HFFc6 (cell line): ENCODE results near the gene GH1. TPM values are rescaled to one million over a fixed set of nuclear protein-coding genes. Genes with fewer than 3 reads are reported as not detected.
A peak's percentile ranks its signal among the peaks of the same experiment; 100 is the strongest.
"Not testable (repeated sequence)": the region's sequence is repeated elsewhere in the genome, so short reads cannot be mapped to it uniquely, and the experiment has no call there.

Experiments used
- DNase-seq: peaks from one replicate; pipeline ENCODE4 v3.0.0-alpha.2; 2018
- H3K27ac Mint-ChIP-seq: 2 replicates; pipeline ENCODE4 v1.8.0; 2020; ENCODE audit warnings: mild to moderate bottlenecking, mixed read lengths
- H3K27me3 Mint-ChIP-seq: 2 replicates; pipeline ENCODE4 v1.8.0; 2021; ENCODE audit warnings: mild to moderate bottlenecking, moderate library complexity, mixed read lengths; ENCODE audit not compliant: insufficient read depth
- H3K36me3 Mint-ChIP-seq: 2 replicates; pipeline ENCODE4 v1.8.0; 2021; ENCODE audit warnings: low read depth, mixed read lengths
- H3K4me1 Mint-ChIP-seq: 2 replicates; pipeline ENCODE4 v1.8.0; 2020; ENCODE audit warnings: low read depth, mixed read lengths
- H3K4me3 Mint-ChIP-seq: 2 replicates; pipeline ENCODE4 v1.8.0; 2020; ENCODE audit warnings: mild to moderate bottlenecking, moderate library complexity, mixed read lengths
- H3K9me3 Mint-ChIP-seq: 2 replicates; pipeline ENCODE4 v1.8.0; 2020; ENCODE audit warnings: mild to moderate bottlenecking, mixed read lengths
- total RNA-seq, 6 experiments: library from RNA; stranded (reverse); fragmentation: NEBNext Ultra II Directional; extraction: Animal tissue kit (Norgen Biotek cat#: 25700); gene quantifications; 2 replicates in 1 of 6; 3 replicates in 5 of 6; pipeline ENCODE4 v1.2.3, GENCODE V29; 2021
- TF ChIP-seq, protein P1 (sequence below): fragments of 200-600 bp; sonication (generic); IDR thresholded peaks from 2 replicates; pipeline ENCODE4 v1.5.0; 2021; ENCODE audit warnings: antibody characterized with exemption, mild to moderate bottlenecking

Gene GH1
- total RNA-seq, 6 experiments from 2014 or later = not detected

DNA sequence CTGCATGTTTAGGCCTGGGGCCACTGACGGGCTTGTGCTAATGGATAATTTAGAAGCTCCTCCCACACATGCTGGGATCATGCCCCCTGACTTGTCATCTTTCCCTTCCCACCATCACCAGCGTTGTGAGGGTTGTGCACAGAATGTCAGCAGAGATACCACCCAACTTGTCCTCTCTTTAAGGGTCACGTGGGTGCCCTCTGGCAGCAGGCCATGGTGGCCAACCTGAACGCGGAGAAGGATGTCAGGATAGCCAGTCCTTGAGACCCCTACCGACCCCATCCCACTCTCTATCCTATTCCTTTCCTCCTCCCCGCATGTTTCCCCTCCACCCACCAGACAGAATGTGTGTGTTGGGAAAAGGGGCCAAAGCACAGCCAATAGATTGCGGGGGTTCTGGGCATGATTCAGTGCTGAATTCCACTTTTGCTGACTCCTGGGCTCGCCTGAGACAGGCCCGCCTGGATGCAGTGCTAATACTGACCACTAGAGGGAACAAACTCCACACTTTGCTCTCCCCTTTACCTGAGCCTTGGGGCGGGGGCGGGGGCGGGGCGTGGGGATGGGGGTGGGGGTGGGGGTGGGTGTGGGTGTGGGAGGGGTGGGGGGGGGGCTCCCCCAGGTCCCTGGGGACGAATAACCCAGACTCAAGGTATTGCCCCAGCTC is 36.6 kb downstream of the GH1 start, which contains the start of gene GH2:
GH2 (minus strand) TSS at position 10 of the 667 bp plus-strand sequence. CDS start 143 bp downstream, outside the sequence.
- Mint-ChIP-seq H3K36me3 (no peaks in the 10 kb centered on the region), H3K4me1 (no peaks in the 10 kb centered on the region), H3K4me3 (no peak within 1 kb of the TSS), H3K9me3 (no peaks in the 10 kb centered on the region), H3K27ac (no peak within 1 kb of the TSS), H3K27me3 (peaks cover 36% of the 10 kb centered on the region)
- TF ChIP-seq, protein P1, sequence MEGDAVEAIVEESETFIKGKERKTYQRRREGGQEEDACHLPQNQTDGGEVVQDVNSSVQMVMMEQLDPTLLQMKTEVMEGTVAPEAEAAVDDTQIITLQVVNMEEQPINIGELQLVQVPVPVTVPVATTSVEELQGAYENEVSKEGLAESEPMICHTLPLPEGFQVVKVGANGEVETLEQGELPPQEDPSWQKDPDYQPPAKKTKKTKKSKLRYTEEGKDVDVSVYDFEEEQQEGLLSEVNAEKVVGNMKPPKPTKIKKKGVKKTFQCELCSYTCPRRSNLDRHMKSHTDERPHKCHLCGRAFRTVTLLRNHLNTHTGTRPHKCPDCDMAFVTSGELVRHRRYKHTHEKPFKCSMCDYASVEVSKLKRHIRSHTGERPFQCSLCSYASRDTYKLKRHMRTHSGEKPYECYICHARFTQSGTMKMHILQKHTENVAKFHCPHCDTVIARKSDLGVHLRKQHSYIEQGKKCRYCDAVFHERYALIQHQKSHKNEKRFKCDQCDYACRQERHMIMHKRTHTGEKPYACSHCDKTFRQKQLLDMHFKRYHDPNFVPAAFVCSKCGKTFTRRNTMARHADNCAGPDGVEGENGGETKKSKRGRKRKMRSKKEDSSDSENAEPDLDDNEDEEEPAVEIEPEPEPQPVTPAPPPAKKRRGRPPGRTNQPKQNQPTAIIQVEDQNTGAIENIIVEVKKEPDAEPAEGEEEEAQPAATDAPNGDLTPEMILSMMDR = peak; percentile 75
- peak; percentile 46 for DNase-seq

DNA sequence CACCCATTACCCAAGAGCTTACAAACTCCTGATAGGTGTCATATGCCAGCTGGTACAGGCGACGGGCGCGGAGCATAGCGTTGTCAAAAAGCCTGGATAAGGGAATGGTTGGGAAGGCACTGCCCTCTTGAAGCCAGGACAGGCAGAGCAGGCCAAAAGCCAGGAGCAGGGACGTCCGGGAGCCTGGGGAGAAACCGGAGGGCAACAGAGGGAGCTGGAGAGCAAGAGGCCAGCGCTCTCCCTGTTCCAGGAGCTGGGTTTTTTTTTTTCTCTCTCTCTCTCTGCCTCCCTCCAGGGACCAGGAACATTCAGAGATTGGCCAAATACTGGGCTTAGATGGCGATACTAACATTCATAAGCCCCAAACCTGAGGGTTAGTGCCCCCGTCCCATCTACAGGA is 37.3 kb downstream of the GH1 start:
- not testable (repeated sequence) for DNase-seq, H3K4me1 Mint-ChIP-seq, H3K9me3 Mint-ChIP-seq, H3K27ac Mint-ChIP-seq, H3K4me3 Mint-ChIP-seq, H3K36me3 Mint-ChIP-seq
- H3K27me3 Mint-ChIP-seq = peaks cover 38% of the 10 kb centered on the region

DNA sequence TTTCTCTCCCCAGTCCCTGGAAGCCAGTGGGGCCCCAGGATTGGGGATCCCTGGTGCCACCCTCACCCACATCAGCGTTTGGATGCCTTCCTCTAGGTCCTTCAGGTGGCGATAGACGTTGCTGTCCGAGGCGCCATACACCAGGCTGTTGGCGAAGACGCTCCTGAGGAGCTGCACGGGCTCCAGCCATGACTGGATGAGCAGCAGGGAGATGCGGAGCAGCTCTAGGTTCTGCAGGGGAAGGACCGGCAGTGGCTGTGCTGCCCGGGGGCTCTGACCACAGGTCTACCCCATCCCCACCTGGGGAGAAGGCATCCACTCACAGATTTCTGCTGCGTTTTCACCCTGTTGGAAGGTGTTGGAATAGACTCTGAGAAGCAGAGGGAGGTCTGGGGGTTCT is 37.9 kb downstream of the GH1 start:
- no peaks in the 10 kb centered on the region for H3K9me3 Mint-ChIP-seq
- H3K27me3 Mint-ChIP-seq = peaks cover 44% of the 10 kb centered on the region
- no peaks in the 10 kb centered on the region for H3K36me3 Mint-ChIP-seq
- no peak overlapping the region for H3K27ac Mint-ChIP-seq
- TF ChIP-seq, protein P1 = no peak
- no peak for DNase-seq
- H3K4me1 Mint-ChIP-seq = no peaks in the 10 kb centered on the region
- no peak overlapping the region for H3K4me3 Mint-ChIP-seq

DNA sequence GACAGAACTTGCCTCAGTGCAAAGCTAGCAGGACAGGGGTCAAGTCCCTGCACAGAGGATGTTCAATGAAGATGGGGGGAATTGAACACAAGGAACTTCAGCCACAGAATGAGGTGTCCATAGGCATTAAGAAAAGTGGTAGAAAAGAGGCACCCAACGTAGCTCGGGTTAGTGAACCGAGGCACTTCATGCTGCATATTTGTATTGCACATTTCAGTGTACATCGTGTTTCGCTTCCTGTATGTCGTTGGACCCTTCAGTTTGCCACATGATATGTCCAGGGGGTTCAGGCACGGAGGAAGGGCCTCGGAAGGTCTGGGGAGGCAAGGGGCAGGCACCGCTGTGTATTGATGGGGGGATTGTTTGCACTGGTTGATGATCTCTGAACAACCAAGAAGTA is 40.2 kb downstream of the GH1 start:
- H3K27ac Mint-ChIP-seq, DNase-seq, H3K9me3 Mint-ChIP-seq, H3K4me1 Mint-ChIP-seq, H3K36me3 Mint-ChIP-seq, H3K4me3 Mint-ChIP-seq: not testable (repeated sequence)
- peaks cover 26% of the 10 kb centered on the region for H3K27me3 Mint-ChIP-seq

DNA sequence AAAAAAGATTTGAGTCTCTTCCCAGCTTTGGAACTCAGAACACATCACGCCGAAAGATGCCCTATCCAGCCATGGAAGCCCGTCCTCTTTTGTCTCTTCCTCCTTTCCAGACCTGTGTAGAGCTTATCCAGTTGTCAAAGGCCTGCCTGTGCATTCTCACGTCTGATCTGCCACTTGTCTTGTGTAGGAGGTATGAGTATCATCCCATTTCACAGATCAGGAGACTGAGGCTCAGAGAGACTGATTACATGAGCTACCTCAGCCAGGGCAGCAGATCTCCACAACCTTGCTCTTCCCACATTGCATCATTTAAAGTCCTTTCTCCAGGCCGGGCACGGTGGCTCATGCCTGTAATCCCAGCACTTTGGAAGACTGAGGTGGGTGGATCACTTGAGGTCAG is 43.9 kb downstream of the GH1 start:
- not testable (repeated sequence) for H3K36me3 Mint-ChIP-seq, H3K4me3 Mint-ChIP-seq, DNase-seq, H3K27ac Mint-ChIP-seq, H3K9me3 Mint-ChIP-seq
- H3K27me3 Mint-ChIP-seq = peaks cover 16% of the 10 kb centered on the region
- peaks cover 18% of the 10 kb centered on the region for H3K4me1 Mint-ChIP-seq

DNA sequence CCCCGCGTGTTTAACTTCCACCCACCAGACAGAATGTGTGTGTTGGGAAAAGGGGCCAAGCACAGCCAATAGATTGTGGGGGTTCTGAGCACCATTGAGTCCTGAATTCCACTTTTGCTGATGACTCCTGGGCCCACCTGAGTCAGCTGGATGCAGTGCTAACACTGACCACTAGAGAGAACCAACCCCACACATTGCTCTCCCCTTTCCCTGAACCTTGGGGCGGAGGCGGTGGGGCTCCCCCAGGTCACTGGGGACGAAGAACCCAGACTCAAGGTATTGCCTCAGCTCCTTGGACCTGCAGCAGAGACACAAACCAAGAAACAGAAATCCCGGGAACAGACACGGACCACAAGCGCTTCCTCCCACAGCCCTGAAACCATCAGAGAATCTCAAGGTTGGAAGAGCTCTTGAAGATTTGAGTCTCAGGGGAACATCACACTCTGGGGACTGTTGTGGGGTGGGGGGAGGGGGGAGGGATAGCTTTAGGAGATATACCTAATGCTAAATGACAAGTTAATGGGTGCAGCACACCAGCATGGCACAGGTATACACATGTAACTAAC is 44.5 kb downstream of the GH1 start:
- H3K27ac Mint-ChIP-seq, DNase-seq, H3K9me3 Mint-ChIP-seq, H3K36me3 Mint-ChIP-seq, H3K4me3 Mint-ChIP-seq: not testable (repeated sequence)
- Mint-ChIP-seq H3K4me1 (peaks cover 24% of the 10 kb centered on the region), H3K27me3 (peaks cover 16% of the 10 kb centered on the region)

DNA sequence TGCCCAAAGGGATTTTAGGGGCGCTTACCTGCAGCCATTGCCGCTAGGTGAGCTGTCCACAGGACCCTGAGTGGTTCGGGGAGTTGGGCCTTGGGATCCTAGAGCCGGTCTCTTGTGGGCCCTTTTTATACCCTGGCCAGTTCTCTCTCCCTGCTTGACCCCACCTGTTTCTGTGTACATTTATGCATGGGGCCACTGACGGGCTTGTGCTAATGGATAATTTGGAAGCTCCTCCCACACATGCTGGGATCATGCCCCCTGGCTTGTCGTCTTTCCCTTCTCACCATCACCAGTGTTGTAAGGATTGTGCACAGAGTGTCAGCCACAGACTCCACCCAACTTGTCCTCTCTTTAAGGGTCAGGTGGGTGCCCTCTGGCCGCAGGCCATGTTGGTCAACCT is 45.1 kb downstream of the GH1 start, which contains the start of gene CSH2:
CSH2 (minus strand) TSS at position 101 of the 400 bp plus-strand sequence; CDS start at position 38, 63 bp downstream.
- H3K36me3 Mint-ChIP-seq, DNase-seq, H3K27ac Mint-ChIP-seq, H3K4me3 Mint-ChIP-seq, H3K9me3 Mint-ChIP-seq: not testable (repeated sequence)
- Mint-ChIP-seq H3K27me3 (peaks cover 12% of the 10 kb centered on the region), H3K4me1 (peaks cover 28% of the 10 kb centered on the region)

DNA sequence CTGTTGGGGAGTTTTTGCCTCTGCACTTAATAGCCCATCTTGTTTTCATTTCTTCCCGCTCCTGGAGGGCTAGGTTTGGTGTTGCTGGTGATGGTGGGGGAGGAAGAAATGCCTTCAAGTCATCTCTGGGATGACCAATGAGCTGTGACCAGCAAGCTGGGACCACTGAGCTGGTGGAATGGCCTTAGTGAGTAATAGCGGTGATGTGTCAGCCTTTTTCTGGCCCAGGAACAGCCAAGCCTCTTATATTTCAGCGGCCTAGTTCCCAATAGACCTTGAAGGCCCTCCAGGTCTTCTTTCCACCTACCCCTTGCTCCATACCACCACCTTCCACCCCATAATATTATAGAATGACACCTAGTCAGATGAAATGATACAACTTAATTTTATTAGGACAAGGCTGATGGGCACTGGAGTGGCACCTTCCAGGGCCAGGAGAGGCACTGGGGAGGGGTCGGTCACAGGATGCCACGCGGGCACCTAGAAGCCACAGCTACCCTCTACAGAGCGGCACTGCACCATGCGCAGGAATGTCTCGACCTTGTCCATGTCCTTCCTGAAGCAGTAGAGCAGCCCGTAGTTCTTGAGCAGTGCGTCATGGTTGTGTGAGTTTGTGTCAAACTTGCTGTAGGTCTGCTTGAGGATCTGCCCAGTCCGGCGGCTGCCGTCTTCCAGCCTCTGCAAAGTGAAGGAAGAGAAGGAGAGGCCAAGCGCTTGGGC is 46.8 kb downstream of the GH1 start:
- DNase-seq, H3K36me3 Mint-ChIP-seq, H3K4me3 Mint-ChIP-seq, H3K27me3 Mint-ChIP-seq, H3K27ac Mint-ChIP-seq, H3K9me3 Mint-ChIP-seq: not testable (repeated sequence)
- peaks cover 28% of the 10 kb centered on the region for H3K4me1 Mint-ChIP-seq

DNA sequence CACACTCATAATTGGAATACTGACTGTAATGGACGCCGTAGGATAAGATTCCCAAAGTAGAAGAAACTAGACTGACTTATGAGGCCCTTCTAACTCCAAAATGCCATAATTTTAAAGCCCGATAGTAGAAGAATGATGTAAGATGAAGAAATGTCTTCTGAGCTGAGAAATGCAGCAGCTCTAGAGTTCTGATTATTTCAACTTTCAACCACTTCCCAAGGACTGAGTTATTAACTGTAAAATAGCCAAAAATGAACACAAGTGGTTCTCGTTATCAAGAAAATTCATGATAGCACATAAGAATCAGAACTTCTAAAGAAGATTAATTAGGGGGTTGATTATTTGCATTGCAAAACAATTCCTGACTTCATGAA is 48.4 kb downstream of the GH1 start:
- H3K36me3 Mint-ChIP-seq, H3K9me3 Mint-ChIP-seq, H3K27me3 Mint-ChIP-seq, DNase-seq: not testable (repeated sequence)
- peak overlapping the region; percentile 63 for H3K27ac Mint-ChIP-seq
- H3K4me3 Mint-ChIP-seq = peak overlapping the region; percentile 52; the same call in 1 of the 2 replicates
- H3K4me1 Mint-ChIP-seq = peaks cover 28% of the 10 kb centered on the region
